ENCODE results near the gene PRPS1L1. TPM values are rescaled to one million over a fixed set of nuclear protein-coding genes. Genes with fewer than 3 reads are reported as not detected.
A peak's percentile ranks its signal among the peaks of the same experiment; 100 is the strongest.

Gene PRPS1L1
- total and polyA plus RNA-seq, 2 donors, result not detected

DNA sequence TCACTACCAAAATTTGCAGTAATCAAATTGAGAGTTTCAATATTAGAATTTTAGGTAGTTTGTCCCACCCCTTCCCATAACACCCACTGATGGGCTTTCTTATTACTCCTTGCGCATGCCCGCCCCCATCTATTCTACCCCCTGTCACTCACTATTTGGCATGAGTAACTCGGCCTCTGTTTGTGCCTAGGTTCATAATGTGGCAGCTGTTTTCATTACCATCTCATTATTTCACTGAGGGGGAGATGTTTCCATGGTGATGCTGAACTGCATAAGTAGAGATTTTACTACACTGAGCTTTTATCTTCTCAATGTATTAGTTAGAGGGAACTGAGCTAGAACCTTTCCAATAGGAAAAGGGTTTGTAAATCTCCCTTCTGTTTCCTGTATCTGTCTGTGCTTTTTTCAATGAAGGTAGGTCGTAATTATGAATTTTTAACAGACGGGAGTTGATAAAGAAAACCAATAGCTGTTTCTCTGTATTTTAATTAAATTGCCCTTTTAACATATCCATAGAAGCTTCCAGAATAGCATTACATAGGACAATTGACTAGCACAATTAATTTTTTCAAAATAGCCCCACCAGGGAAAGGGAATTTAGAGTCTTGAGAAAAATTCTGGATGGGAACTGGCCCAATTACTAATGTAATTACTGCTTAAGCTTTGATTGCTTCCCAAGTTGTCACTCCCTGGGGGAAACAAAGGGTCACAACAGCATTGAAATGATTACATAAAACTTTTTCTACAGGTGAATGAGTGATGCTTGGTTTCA is 33.4 kb downstream of the PRPS1L1 start:
- Histone ChIP-seq H3K36me3 (ENCODE audit: control insufficient read depth in 2 of 2, insufficient read depth in 2 of 2, low read length in 1 of 2) (no peaks in the 10 kb centered on the region), H3K4me3 (ENCODE audit: low read length in 2 of 2) (no peak overlapping the region), H3K27me3 (ENCODE audit: control insufficient read depth in 2 of 2, insufficient read depth in 1 of 2, low read length in 1 of 2) (no peaks in the 10 kb centered on the region), H3K27ac (ENCODE audit: low read depth in 1 of 2, low read length in 1 of 2) (no peak overlapping the region), H3K9me3 (ENCODE audit: control insufficient read depth in 2 of 2, insufficient read depth in 1 of 2, low read length in 1 of 2) (no peaks in the 10 kb centered on the region), H3K4me1 (ENCODE audit: control insufficient read depth in 2 of 2, insufficient read depth in 2 of 2, low read length in 2 of 2) (no peaks in the 10 kb centered on the region)
- no peak for DNase-seq (ENCODE audit: low read depth in 6 of 9, low spot score in 9 of 9)
- 88% methylated on average over 5 of the region's 5 CpGs for WGBS

DNA sequence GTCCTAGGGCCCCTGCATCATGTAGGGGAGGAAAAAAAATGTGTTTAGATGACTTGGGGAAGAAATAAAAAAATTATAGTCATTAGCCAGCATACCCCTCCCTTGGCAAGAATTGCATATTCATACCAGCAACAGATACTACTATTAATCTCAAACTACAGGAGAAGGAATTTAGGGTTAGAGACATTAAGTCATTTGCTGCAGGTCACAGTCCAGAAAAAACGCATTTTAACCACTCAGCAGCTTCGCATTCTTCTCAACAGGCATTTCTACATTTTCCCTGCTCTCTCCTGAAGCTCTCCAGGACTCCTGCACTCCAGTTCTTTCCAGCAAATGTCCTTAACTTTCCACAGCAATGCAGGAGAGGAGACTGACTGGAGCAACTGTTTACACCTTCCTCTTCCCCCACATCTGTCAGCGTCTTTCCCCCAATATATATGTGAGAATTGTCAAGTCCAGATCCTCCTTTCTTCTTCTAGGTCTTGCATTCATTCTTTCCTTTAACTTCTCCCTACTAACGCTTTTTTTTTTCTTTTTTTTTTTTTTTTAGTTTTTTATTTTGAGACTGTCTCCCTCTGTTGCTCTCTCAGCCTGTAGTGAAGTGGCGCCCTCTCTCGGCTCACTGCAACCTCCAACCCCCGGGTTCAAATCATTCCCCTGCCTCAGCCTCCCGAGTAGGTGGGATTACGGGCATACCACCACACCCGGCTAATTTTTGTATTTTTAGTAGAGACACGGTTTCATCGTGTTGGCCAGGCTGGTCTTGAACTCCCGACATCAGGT is 35.6 kb downstream of the PRPS1L1 start:
- WGBS, result 73% methylated on average over 13 of the region's 13 CpGs
- no peak overlapping the region for H3K27ac ChIP-seq (ENCODE audit: low read depth in 1 of 2, low read length in 1 of 2)

DNA sequence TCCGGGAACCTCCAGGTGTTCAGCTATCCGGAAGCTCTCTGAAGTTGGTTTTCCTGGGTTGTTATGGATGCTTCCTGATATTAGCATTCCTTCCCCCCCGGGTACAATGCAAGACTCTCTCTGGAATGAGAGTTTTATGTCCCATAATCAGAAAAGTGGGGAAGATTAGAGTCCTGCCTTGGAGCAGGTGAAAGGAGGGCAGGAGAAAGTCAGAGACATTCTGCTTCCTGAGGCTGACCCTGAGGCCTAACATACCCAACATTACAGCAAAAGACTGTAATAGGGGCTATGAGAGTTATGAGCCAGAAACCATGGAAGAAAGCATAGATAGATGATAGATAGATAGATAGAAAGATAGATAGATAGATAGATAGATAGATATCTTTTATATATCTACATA is 36.9 kb downstream of the PRPS1L1 start:
- Histone ChIP-seq H3K4me3 (ENCODE audit: low read length in 2 of 2) (no peak overlapping the region), H3K9me3 (ENCODE audit: control insufficient read depth in 2 of 2, insufficient read depth in 1 of 2, low read length in 1 of 2) (no peaks in the 10 kb centered on the region), H3K36me3 (ENCODE audit: control insufficient read depth in 2 of 2, insufficient read depth in 2 of 2, low read length in 1 of 2) (no peaks in the 10 kb centered on the region), H3K27me3 (ENCODE audit: control insufficient read depth in 2 of 2, insufficient read depth in 1 of 2, low read length in 1 of 2) (no peaks in the 10 kb centered on the region), H3K27ac (ENCODE audit: low read depth in 1 of 2, low read length in 1 of 2) (no peak overlapping the region), H3K4me1 (ENCODE audit: control insufficient read depth in 2 of 2, insufficient read depth in 2 of 2, low read length in 2 of 2) (no peaks in the 10 kb centered on the region)
- WGBS, result 98% methylated on average over 3 of the region's 3 CpGs
- no peak for DNase-seq (ENCODE audit: low read depth in 6 of 9, low spot score in 9 of 9)

More for the DNA sequence above, 35.6 kb downstream of the PRPS1L1 start:
- DNase-seq (ENCODE audit: low read depth in 6 of 9, low spot score in 9 of 9), result peak in 4 of 9 donors; percentile 13 to 17 (median 15)
- H3K4me3 ChIP-seq (ENCODE audit: low read length in 2 of 2), result no peak overlapping the region
- no peaks in the 10 kb centered on the region for H3K9me3 ChIP-seq (ENCODE audit: control insufficient read depth in 2 of 2, insufficient read depth in 1 of 2, low read length in 1 of 2)
- no peaks in the 10 kb centered on the region for H3K36me3 ChIP-seq (ENCODE audit: control insufficient read depth in 2 of 2, insufficient read depth in 2 of 2, low read length in 1 of 2)
- H3K4me1 ChIP-seq (ENCODE audit: control insufficient read depth in 2 of 2, insufficient read depth in 2 of 2, low read length in 2 of 2), result no peaks in the 10 kb centered on the region
- H3K27me3 ChIP-seq (ENCODE audit: control insufficient read depth in 2 of 2, insufficient read depth in 1 of 2, low read length in 1 of 2), result no peaks in the 10 kb centered on the region

DNA sequence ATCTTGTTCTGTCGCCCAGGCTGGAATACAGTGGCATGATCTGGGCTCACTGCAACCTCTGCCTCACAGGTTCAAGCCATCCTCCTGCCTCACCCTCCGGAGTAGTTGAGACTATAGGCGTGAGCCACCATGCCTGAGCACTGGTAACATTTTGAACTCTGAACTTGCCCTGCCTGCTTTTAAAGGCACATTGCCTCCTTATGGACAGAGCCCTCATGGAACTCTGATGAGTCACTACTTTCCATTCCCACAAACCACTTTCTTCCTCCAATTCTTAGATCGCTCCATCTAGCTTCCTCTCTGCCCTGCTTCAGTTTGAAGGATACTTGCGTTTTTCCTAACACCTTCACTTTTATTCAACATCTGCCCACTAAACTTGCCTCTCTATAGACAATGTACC is 38.1 kb downstream of the PRPS1L1 start:
- Histone ChIP-seq H3K27me3 (ENCODE audit: control insufficient read depth in 2 of 2, insufficient read depth in 1 of 2, low read length in 1 of 2) (no peaks in the 10 kb centered on the region), H3K27ac (ENCODE audit: low read depth in 1 of 2, low read length in 1 of 2) (no peak overlapping the region), H3K4me3 (ENCODE audit: low read length in 2 of 2) (no peak overlapping the region), H3K4me1 (ENCODE audit: control insufficient read depth in 2 of 2, insufficient read depth in 2 of 2, low read length in 2 of 2) (no peaks in the 10 kb centered on the region), H3K9me3 (ENCODE audit: control insufficient read depth in 2 of 2, insufficient read depth in 1 of 2, low read length in 1 of 2) (no peaks in the 10 kb centered on the region), H3K36me3 (ENCODE audit: control insufficient read depth in 2 of 2, insufficient read depth in 2 of 2, low read length in 1 of 2) (no peaks in the 10 kb centered on the region)
- DNase-seq (ENCODE audit: low read depth in 6 of 9, low spot score in 9 of 9), result no peak
- WGBS, result 96% methylated on average over 5 of the region's 5 CpGs

DNA sequence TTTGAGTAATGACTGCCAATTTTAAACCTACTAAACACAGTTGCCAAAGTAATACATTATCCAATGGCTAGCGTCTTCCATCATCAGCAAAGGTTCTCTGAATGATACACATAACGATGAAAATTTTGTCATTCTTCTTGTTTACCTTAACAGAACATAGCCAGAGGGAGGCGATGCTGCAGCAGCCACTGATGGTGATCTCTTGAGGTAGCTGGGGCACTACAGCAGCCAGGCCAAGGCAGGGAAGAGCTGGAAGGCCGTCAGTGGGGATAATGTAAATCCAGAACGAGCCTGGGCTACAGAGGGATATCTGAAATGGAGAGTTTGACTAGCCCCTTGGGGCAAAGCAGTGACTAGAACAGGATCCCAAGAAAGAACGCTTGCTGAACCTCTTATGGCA is 38.8 kb downstream of the PRPS1L1 start:
- Histone ChIP-seq H3K27me3 (ENCODE audit: control insufficient read depth in 2 of 2, insufficient read depth in 1 of 2, low read length in 1 of 2) (no peaks in the 10 kb centered on the region), H3K4me3 (ENCODE audit: low read length in 2 of 2) (no peak overlapping the region), H3K27ac (ENCODE audit: low read depth in 1 of 2, low read length in 1 of 2) (no peak overlapping the region), H3K4me1 (ENCODE audit: control insufficient read depth in 2 of 2, insufficient read depth in 2 of 2, low read length in 2 of 2) (no peaks in the 10 kb centered on the region), H3K9me3 (ENCODE audit: control insufficient read depth in 2 of 2, insufficient read depth in 1 of 2, low read length in 1 of 2) (no peaks in the 10 kb centered on the region), H3K36me3 (ENCODE audit: control insufficient read depth in 2 of 2, insufficient read depth in 2 of 2, low read length in 1 of 2) (no peaks in the 10 kb centered on the region)
- DNase-seq (ENCODE audit: low read depth in 6 of 9, low spot score in 9 of 9), result no peak
- 98% methylated on average over 6 of the region's 6 CpGs for WGBS

DNA sequence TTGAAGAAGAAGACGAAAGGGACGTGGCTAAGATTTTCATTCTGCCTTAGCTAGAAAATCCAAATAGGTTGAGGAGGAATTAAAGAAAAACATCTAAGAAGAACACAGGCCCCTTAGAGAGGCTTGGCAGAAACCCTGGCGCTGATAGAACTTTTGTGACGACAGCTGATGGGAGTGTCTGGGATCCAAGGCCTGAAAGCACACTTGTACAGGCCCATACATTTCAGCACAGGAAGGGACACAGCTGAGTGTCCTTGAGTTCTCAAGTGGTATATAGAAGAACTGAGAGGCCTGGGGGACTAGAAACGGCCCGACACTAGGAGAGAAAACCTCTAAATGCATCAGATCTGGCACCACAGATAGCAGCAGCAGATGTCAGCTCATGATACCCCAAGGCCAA is 39.5 kb downstream of the PRPS1L1 start:
- H3K27me3 ChIP-seq (ENCODE audit: control insufficient read depth in 2 of 2, insufficient read depth in 1 of 2, low read length in 1 of 2), result no peaks in the 10 kb centered on the region
- no peaks in the 10 kb centered on the region for H3K36me3 ChIP-seq (ENCODE audit: control insufficient read depth in 2 of 2, insufficient read depth in 2 of 2, low read length in 1 of 2)
- no peaks in the 10 kb centered on the region for H3K4me1 ChIP-seq (ENCODE audit: control insufficient read depth in 2 of 2, insufficient read depth in 2 of 2, low read length in 2 of 2)
- no peak overlapping the region for H3K4me3 ChIP-seq (ENCODE audit: low read length in 2 of 2)
- H3K9me3 ChIP-seq (ENCODE audit: control insufficient read depth in 2 of 2, insufficient read depth in 1 of 2, low read length in 1 of 2), result no peaks in the 10 kb centered on the region
- WGBS, result 96% methylated on average over 6 of the region's 6 CpGs
- DNase-seq (ENCODE audit: low read depth in 6 of 9, low spot score in 9 of 9), result no peak
- H3K27ac ChIP-seq (ENCODE audit: low read depth in 1 of 2, low read length in 1 of 2), result no peak overlapping the region

DNA sequence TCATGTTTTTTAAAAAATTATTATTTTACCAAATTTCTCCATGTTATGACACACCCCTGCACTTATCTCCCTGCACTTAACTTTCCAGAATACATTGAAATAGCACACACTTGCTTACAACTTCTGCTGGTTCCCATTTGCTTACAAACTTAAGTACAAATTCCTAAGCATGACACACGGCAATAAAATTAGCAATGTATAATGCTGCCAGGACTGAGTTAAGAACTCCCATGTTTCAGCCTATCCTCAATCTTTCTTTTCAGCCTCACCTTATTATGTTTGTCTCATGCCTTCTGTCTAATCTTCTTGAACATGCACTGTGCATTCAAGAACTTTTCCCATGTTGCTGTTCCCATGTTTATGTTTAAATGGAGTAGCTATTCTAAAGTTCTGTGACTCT is 40.8 kb downstream of the PRPS1L1 start:
- Histone ChIP-seq H3K4me1 (ENCODE audit: control insufficient read depth in 2 of 2, insufficient read depth in 2 of 2, low read length in 2 of 2) (no peaks in the 10 kb centered on the region), H3K4me3 (ENCODE audit: low read length in 2 of 2) (no peak overlapping the region), H3K36me3 (ENCODE audit: control insufficient read depth in 2 of 2, insufficient read depth in 2 of 2, low read length in 1 of 2) (no peaks in the 10 kb centered on the region), H3K27me3 (ENCODE audit: control insufficient read depth in 2 of 2, insufficient read depth in 1 of 2, low read length in 1 of 2) (no peaks in the 10 kb centered on the region), H3K9me3 (ENCODE audit: control insufficient read depth in 2 of 2, insufficient read depth in 1 of 2, low read length in 1 of 2) (no peaks in the 10 kb centered on the region), H3K27ac (ENCODE audit: low read depth in 1 of 2, low read length in 1 of 2) (no peak overlapping the region)
- DNase-seq (ENCODE audit: low read depth in 6 of 9, low spot score in 9 of 9), result no peak
- 97% methylated on average over 1 of the region's 1 CpG for WGBS

DNA sequence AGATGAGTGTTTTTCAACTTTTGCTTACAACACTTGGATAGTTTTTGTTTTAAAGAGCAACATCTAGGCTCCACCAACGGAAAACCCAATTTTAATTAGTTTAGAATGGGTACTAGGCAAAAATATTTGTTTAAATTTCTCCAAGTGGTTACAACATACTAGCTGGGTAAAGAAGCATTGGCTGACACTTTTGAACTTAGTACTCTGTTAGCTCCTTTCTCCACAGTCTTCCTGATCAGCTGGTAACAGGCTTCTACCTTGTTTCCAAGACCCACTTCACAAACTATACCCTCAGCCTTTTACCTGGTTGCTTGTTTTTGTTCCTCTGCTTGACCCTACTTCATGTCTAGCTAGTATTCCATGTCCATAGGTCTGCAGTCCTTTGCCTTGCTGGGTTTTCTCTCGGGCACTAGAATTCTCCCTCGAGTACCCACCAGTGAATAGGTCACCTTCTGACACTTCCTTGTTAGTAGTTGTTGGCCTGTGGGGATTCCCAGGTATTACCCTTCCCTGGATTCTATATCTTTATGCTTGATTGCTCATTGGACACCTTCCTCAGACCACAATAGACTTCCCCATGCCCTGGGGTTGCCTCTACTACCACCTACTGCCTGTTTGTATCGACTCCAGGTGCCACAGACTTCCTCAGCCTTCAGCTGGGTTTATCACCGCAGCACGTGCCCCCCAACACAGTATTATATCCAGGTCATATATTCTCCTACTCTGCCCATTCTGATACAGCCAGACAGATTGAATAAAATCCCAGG is 42.0 kb downstream of the PRPS1L1 start:
- WGBS, result 90% methylated on average over 6 of the region's 6 CpGs
- Histone ChIP-seq H3K9me3 (ENCODE audit: control insufficient read depth in 2 of 2, insufficient read depth in 1 of 2, low read length in 1 of 2) (no peaks in the 10 kb centered on the region), H3K36me3 (ENCODE audit: control insufficient read depth in 2 of 2, insufficient read depth in 2 of 2, low read length in 1 of 2) (no peaks in the 10 kb centered on the region), H3K4me1 (ENCODE audit: control insufficient read depth in 2 of 2, insufficient read depth in 2 of 2, low read length in 2 of 2) (no peaks in the 10 kb centered on the region), H3K27ac (ENCODE audit: low read depth in 1 of 2, low read length in 1 of 2) (no peak overlapping the region), H3K4me3 (ENCODE audit: low read length in 2 of 2) (no peak overlapping the region), H3K27me3 (ENCODE audit: control insufficient read depth in 2 of 2, insufficient read depth in 1 of 2, low read length in 1 of 2) (no peaks in the 10 kb centered on the region)
- no peak for DNase-seq (ENCODE audit: low read depth in 6 of 9, low spot score in 9 of 9)

DNA sequence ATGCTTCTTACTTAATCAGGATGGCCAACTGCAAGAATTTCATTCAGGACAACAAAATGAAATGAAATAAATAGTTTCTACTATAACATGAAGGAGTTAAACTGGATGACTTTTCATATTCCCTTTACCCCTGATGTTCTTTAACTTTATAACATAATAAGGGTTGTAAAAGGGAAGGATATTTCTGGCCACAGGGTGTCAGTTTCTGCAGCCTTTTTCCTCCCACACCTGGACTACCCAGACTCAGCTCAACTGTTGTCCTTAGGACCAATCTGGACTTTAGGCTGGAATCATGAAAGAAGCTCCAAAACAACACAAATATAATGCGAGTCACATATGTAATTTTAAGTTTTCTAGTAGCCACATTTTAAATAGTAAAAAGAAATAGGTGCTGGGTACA is 43.4 kb downstream of the PRPS1L1 start:
- DNase-seq (ENCODE audit: low read depth in 6 of 9, low spot score in 9 of 9), result no peak
- H3K27me3 ChIP-seq (ENCODE audit: control insufficient read depth in 2 of 2, insufficient read depth in 1 of 2, low read length in 1 of 2), result no peaks in the 10 kb centered on the region
- H3K4me3 ChIP-seq (ENCODE audit: low read length in 2 of 2), result no peak overlapping the region
- WGBS, result 93% methylated on average over 1 of the region's 1 CpG
- no peaks in the 10 kb centered on the region for H3K36me3 ChIP-seq (ENCODE audit: control insufficient read depth in 2 of 2, insufficient read depth in 2 of 2, low read length in 1 of 2)
- H3K27ac ChIP-seq (ENCODE audit: low read depth in 1 of 2, low read length in 1 of 2), result no peak overlapping the region
- no peaks in the 10 kb centered on the region for H3K4me1 ChIP-seq (ENCODE audit: control insufficient read depth in 2 of 2, insufficient read depth in 2 of 2, low read length in 2 of 2)
- no peaks in the 10 kb centered on the region for H3K9me3 ChIP-seq (ENCODE audit: control insufficient read depth in 2 of 2, insufficient read depth in 1 of 2, low read length in 1 of 2)

Data from thymus (tissue), 11 donors.